C4-2B (cell line): ENCODE results near the gene LDLRAD2.

Experiments
- H3K27ac ChIP-seq: fragments of 450-650 bp; 2 replicates; pipeline ENCODE4 v1.5.1; 2017
- ZFX ChIP-seq: fragments of 450-650 bp; IDR thresholded peaks from 2 replicates; pipeline ENCODE4 v1.6.1; 2017
- TF ChIP-seq, protein P1 (sequence below): fragments of 450-650 bp; conservative IDR thresholded peaks from 2 replicates; pipeline ENCODE4 v1.5.1; 2017; ENCODE audit warnings: mild to moderate bottlenecking

LDLRAD2 gene

GRCh38 chr1:21828506-21829210 is 16.6 kb downstream of the LDLRAD2 start:
- H3K27ac ChIP-seq, result no peak overlapping the region
- TF ChIP-seq, protein P1, sequence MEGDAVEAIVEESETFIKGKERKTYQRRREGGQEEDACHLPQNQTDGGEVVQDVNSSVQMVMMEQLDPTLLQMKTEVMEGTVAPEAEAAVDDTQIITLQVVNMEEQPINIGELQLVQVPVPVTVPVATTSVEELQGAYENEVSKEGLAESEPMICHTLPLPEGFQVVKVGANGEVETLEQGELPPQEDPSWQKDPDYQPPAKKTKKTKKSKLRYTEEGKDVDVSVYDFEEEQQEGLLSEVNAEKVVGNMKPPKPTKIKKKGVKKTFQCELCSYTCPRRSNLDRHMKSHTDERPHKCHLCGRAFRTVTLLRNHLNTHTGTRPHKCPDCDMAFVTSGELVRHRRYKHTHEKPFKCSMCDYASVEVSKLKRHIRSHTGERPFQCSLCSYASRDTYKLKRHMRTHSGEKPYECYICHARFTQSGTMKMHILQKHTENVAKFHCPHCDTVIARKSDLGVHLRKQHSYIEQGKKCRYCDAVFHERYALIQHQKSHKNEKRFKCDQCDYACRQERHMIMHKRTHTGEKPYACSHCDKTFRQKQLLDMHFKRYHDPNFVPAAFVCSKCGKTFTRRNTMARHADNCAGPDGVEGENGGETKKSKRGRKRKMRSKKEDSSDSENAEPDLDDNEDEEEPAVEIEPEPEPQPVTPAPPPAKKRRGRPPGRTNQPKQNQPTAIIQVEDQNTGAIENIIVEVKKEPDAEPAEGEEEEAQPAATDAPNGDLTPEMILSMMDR, result no peak
- TF ChIP-seq ZFX, result no peak

- TF ChIP-seq, protein P1, result no peak
- no peak for TF ChIP-seq ZFX
- no peak overlapping the region for H3K27ac ChIP-seq
Measured at GRCh38 chr1:21829294-21829693, 17.2 kb downstream of the LDLRAD2 start.

- TF ChIP-seq, protein P1, result no peak
- TF ChIP-seq ZFX, result no peak
- H3K27ac ChIP-seq, result no peak overlapping the region
Measured at GRCh38 chr1:21830792-21831453, 18.9 kb downstream of the LDLRAD2 start.

DNA sequence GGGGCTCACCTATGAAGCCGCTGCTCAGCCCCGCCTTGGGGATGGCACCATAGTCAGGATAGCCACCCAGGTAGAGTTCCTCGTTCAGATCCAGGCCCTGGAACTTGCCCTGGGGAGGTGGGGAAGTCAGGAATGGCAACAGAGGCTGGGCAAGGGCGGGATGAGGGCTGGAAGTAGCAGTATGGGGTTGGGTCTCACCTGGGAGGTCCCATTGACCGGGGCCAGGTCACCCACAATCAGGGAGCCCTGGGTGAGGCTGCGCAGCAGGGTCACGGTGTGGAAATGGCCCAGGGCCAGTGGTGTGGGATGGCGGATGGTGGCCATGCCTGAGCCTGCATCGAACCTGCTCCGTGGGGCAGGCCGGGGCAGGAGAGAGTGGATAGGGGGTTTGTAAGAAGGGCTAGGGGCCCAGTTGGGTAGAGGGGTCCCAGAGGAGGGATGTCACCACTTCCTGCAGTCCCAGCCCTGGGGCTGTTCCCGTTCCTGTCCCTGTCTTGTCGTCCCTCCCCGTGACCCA is 19.4 kb downstream of the LDLRAD2 start:
- H3K27ac ChIP-seq, result no peak overlapping the region
- TF ChIP-seq ZFX, result no peak
- TF ChIP-seq, protein P1, result no peak

DNA sequence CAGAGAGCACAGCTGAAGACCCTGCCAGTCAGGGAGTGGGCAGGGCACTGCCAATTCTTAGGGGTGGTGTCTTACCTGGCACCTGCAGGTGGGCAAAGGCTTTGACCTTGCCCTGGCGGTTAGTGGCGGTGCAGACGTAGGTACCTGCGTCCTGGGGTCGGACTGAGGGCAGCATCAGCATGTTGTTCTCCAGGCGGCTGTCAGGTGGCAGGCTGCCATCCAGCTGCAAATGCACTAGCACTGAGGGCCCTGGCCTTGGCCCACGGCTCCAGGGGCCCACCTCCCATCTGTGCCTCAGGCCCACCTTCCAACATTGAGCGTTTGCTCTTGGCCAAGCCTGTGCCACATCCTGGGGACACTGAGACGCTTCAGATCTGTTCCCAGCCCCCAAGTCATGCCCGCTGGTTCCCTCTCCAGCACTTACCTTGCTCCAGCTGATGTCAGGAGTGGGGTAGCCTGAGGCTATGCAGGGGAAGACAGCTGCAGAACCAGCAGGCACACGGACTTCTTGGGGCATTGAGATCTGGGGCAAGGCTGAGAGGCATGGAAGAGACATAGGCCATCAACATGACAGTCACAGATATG is 21.4 kb downstream of the LDLRAD2 start:
- TF ChIP-seq ZFX, result no peak
- TF ChIP-seq, protein P1, result no peak
- H3K27ac ChIP-seq, result no peak overlapping the region

DNA sequence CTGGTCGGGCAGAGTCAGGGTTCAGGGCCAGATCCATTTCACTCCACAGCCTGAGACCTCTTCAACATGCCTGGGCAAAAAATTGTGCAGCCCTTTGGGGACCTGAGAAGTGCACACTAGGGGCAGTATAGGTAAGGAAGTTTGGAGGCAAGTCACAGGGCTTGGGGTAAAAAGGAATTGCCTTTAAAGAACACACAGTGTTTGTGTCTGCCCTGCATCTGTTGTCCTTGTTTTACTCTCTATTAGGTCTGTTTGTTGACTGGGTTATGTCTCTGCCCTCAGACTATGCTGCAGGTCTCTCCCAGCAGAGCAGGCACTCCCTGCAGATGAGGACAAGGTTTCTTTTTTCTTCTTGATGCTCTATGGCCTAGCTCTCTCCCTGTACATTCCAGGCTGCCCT is 22.0 kb downstream of the LDLRAD2 start:
- TF ChIP-seq, protein P1, result no peak
- no peak for TF ChIP-seq ZFX
- no peak overlapping the region for H3K27ac ChIP-seq

- TF ChIP-seq, protein P1, result no peak
- no peak overlapping the region for H3K27ac ChIP-seq
Measured at GRCh38 chr1:21834666-21835065, 22.6 kb downstream of the LDLRAD2 start.
